WTC11 (cell line): Measurements from ENCODE around the gene MRPS34. TPM values are rescaled to one million over a fixed set of nuclear protein-coding genes. Genes with fewer than 3 reads are reported as not detected.

Experiments used
- ATAC-seq: fragments of 200-7000 bp; cut with Tn5 transposase; 2 replicates; pipeline ENCODE4 v1.10.0; 2021; ENCODE audit warnings: mild to moderate bottlenecking, moderate library complexity
- CTCF ChIA-PET: fragments of 300-600 bp; sonication (Branson Sonifier 250); formaldehyde crosslinking; loops from one replicate; lab custom pipeline; 2021; ENCODE audit warnings: antibody characterized with exemption; lab: Charles Lee
- POLR2A ChIA-PET: fragments of 350-600 bp; sonication (Branson Sonifier 250); formaldehyde crosslinking; loops from one replicate; lab custom pipeline; 2021; ENCODE audit warnings: antibody characterized with exemption; lab: Charles Lee
- DNase-seq: peaks from one replicate; pipeline ENCODE4 v3.0.0; 2021; ENCODE audit warnings: low spot score
- H3K27ac Mint-ChIP-seq: 2 replicates; pipeline ENCODE4 v1.8.0; 2021; ENCODE audit warnings: mixed read lengths
- H3K27me3 Mint-ChIP-seq: 2 replicates; pipeline ENCODE4 v1.8.0; 2021; ENCODE audit warnings: low read depth, mild to moderate bottlenecking, moderate library complexity, mixed read lengths
- H3K36me3 Mint-ChIP-seq: 2 replicates; pipeline ENCODE4 v1.8.0; 2021; ENCODE audit warnings: mixed read lengths
- H3K4me1 Mint-ChIP-seq: 2 replicates; pipeline ENCODE4 v1.8.0; 2022; ENCODE audit warnings: mixed read lengths
- H3K4me3 Mint-ChIP-seq: 2 replicates; pipeline ENCODE4 v1.8.0; 2021; ENCODE audit warnings: mild to moderate bottlenecking, moderate library complexity, mixed read lengths
- H3K9me3 Mint-ChIP-seq: 2 replicates; pipeline ENCODE4 v1.8.0; 2021; ENCODE audit warnings: mixed read lengths
- CBFB ChIP-seq: sonication (generic); formaldehyde crosslinking; IDR thresholded peaks from 2 replicates; pipeline ENCODE4 v1.8.1; 2022; ENCODE audit warnings: mild to moderate bottlenecking, low read depth, missing genetic modification reagents
- ETV6 ChIP-seq: sonication (generic); formaldehyde crosslinking; IDR thresholded peaks from 2 replicates; pipeline ENCODE4 v1.8.1; 2022; ENCODE audit warnings: mild to moderate bottlenecking, missing genetic modification reagents
- GABPB1 ChIP-seq: sonication (generic); formaldehyde crosslinking; IDR thresholded peaks from 2 replicates; pipeline ENCODE4 v1.8.1; 2023; ENCODE audit warnings: mild to moderate bottlenecking, missing genetic modification reagents
- NFE2L1 ChIP-seq: sonication (generic); formaldehyde crosslinking; IDR thresholded peaks from 2 replicates; pipeline ENCODE4 v1.8.1; 2023; ENCODE audit warnings: missing genetic modification reagents
- NFYB ChIP-seq: sonication (generic); formaldehyde crosslinking; conservative IDR thresholded peaks from 2 replicates; pipeline ENCODE4 v1.8.0; 2022; ENCODE audit warnings: low read depth, missing genetic modification reagents
- NR1H2 ChIP-seq: sonication (generic); formaldehyde crosslinking; IDR thresholded peaks from 2 replicates; pipeline ENCODE4 v1.9.0; 2021; ENCODE audit warnings: mild to moderate bottlenecking, moderate library complexity, missing genetic modification reagents
- RORB ChIP-seq: fragments of 250-450 bp; sonication (Bioruptor Pico); IDR thresholded peaks from 2 replicates; pipeline ENCODE4 v1.9.0; 2021; ENCODE audit warnings: mild to moderate bottlenecking
- SMAD4 ChIP-seq: sonication (generic); formaldehyde crosslinking; IDR thresholded peaks from 2 replicates; pipeline ENCODE4 v1.8.0; 2022; ENCODE audit warnings: mild to moderate bottlenecking, missing genetic modification reagents
- ZNF121 ChIP-seq: sonication (generic); formaldehyde crosslinking; IDR thresholded peaks from 2 replicates; pipeline ENCODE4 v1.8.0; 2023; ENCODE audit warnings: missing genetic modification reagents
- total RNA-seq: library from RNA; stranded (reverse); gene quantifications from 3 replicates; pipeline ENCODE4 v1.2.3, GENCODE V29; 2021
- TF ChIP-seq, protein P1 (sequence below): fragments of 250-450 bp; sonication (Bioruptor Pico); IDR thresholded peaks from 2 replicates; pipeline ENCODE4 v1.9.0; 2021; ENCODE audit warnings: moderate library complexity, mild to moderate bottlenecking, inconsistent platforms, borderline replicate concordance
- TF ChIP-seq, protein P2 (sequence below): fragments of 250-450 bp; sonication (Bioruptor Pico); IDR thresholded peaks from 2 replicates; pipeline ENCODE4 v2.1.2; 2022; ENCODE audit warnings: mild to moderate bottlenecking, moderate library complexity
- TF ChIP-seq, protein P3 (sequence below): sonication (generic); formaldehyde crosslinking; IDR thresholded peaks from 2 replicates; pipeline ENCODE4 v1.8.0; 2023; ENCODE audit warnings: mild to moderate bottlenecking, missing genetic modification reagents
- TF ChIP-seq, protein P4 (sequence below): sonication (generic); formaldehyde crosslinking; IDR thresholded peaks from 2 replicates; pipeline ENCODE4 v1.8.1; 2022; ENCODE audit warnings: low read depth, missing genetic modification reagents, borderline replicate concordance
- TF ChIP-seq, protein P5 (sequence below): fragments of 250-450 bp; sonication (Bioruptor Pico); IDR thresholded peaks from 2 replicates; pipeline ENCODE4 v1.9.0; 2021; ENCODE audit warnings: mild to moderate bottlenecking, borderline replicate concordance
- TF ChIP-seq, protein P6 (sequence below): sonication (generic); formaldehyde crosslinking; IDR thresholded peaks from 2 replicates; pipeline ENCODE4 v1.8.1; 2023; ENCODE audit warnings: mild to moderate bottlenecking, missing genetic modification reagents
- TF ChIP-seq, protein P7 (sequence below): sonication (generic); formaldehyde crosslinking; IDR thresholded peaks from 2 replicates; pipeline ENCODE4 v1.8.0; 2022; ENCODE audit warnings: mild to moderate bottlenecking, missing genetic modification reagents

Gene MRPS34
- total RNA-seq, 1 experiment from 2014 or later: 258 TPM

DNA sequence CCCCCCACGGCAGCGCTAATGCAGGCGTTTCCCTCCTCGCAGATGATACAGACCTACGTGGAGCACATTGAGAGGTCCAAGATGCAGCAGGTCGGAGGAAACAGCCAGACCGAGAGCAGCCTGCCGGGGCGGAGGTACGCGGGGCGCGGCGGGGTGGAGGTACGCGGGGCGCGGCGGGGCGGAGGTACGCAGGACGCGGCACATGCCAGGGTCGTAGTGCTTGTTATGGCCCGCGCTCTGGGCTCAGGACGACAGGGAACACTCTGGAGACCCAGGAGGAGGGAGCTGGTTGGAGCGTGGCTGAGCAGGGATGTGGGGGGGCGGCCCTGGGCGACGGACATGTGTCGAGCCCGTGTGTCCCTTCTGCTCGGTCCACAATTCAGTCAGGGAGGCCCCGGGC is 43.5 kb downstream of the MRPS34 start (continued):
- TF ChIP-seq, protein P1, sequence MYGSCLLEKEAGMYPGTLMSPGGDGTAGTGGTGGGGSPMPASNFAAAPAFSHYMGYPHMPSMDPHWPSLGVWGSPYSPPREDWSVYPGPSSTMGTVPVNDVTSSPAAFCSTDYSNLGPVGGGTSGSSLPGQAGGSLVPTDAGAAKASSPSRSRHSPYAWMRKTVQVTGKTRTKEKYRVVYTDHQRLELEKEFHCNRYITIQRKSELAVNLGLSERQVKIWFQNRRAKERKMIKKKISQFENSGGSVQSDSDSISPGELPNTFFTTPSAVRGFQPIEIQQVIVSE: no peak
- no peak for TF ChIP-seq NFYB (CRISPR knock-in tag)
- TF ChIP-seq, protein P2, sequence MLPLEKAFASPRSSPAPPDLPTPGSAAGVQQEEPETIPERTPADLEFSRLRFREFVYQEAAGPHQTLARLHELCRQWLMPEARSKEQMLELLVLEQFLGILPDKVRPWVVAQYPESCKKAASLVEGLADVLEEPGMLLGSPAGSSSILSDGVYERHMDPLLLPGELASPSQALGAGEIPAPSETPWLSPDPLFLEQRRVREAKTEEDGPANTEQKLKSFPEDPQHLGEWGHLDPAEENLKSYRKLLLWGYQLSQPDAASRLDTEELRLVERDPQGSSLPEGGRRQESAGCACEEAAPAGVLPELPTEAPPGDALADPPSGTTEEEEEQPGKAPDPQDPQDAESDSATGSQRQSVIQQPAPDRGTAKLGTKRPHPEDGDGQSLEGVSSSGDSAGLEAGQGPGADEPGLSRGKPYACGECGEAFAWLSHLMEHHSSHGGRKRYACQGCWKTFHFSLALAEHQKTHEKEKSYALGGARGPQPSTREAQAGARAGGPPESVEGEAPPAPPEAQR (CRISPR knock-in tag): no peak
- TF ChIP-seq, all 79 proteins: peak for 0

DNA sequence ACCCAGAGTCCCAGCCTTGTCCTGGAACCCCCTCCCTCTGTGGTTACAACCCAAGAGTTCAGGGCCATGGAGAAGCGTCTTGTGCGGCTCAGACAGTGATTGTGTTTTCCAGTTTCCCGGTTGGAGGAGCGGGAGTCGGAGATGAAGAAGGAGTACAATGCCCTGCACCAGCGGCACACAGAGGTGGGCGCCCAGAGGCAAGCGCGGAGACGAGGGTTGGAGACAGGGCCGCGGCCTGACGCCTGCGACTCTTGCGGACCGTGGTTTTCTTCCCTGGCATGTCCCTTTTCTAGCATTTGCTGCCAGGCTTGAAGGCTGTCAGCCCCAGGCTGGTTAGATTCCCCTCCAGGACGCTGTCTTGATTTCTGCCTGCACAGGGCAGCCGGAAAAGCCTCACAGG is 43.9 kb downstream of the MRPS34 start:
- DNase-seq (no peak), ATAC-seq (no peak)
- Mint-ChIP-seq H3K27me3 (no peaks in the 10 kb centered on the region), H3K27ac (peak overlapping the region; percentile 78), H3K9me3 (no peaks in the 10 kb centered on the region), H3K4me3 (no peak overlapping the region), H3K36me3 (peaks cover 7% of the 10 kb centered on the region), H3K4me1 (no peaks in the 10 kb centered on the region)
- TF ChIP-seq, protein P3, sequence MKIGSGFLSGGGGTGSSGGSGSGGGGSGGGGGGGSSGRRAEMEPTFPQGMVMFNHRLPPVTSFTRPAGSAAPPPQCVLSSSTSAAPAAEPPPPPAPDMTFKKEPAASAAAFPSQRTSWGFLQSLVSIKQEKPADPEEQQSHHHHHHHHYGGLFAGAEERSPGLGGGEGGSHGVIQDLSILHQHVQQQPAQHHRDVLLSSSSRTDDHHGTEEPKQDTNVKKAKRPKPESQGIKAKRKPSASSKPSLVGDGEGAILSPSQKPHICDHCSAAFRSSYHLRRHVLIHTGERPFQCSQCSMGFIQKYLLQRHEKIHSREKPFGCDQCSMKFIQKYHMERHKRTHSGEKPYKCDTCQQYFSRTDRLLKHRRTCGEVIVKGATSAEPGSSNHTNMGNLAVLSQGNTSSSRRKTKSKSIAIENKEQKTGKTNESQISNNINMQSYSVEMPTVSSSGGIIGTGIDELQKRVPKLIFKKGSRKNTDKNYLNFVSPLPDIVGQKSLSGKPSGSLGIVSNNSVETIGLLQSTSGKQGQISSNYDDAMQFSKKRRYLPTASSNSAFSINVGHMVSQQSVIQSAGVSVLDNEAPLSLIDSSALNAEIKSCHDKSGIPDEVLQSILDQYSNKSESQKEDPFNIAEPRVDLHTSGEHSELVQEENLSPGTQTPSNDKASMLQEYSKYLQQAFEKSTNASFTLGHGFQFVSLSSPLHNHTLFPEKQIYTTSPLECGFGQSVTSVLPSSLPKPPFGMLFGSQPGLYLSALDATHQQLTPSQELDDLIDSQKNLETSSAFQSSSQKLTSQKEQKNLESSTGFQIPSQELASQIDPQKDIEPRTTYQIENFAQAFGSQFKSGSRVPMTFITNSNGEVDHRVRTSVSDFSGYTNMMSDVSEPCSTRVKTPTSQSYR (CRISPR knock-in tag): no peak
- TF ChIP-seq, protein P4, sequence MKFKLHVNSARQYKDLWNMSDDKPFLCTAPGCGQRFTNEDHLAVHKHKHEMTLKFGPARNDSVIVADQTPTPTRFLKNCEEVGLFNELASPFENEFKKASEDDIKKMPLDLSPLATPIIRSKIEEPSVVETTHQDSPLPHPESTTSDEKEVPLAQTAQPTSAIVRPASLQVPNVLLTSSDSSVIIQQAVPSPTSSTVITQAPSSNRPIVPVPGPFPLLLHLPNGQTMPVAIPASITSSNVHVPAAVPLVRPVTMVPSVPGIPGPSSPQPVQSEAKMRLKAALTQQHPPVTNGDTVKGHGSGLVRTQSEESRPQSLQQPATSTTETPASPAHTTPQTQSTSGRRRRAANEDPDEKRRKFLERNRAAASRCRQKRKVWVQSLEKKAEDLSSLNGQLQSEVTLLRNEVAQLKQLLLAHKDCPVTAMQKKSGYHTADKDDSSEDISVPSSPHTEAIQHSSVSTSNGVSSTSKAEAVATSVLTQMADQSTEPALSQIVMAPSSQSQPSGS (CRISPR knock-in tag): no peak
- TF ChIP-seq RORB (no peak), NR1H2 (CRISPR knock-in tag) (no peak), CBFB (CRISPR knock-in tag) (no peak), NFE2L1 (CRISPR knock-in tag) (no peak), SMAD4 (CRISPR knock-in tag) (no peak), ZNF121 (no peak), ETV6 (CRISPR knock-in tag) (no peak), GABPB1 (CRISPR knock-in tag) (no peak)
- TF ChIP-seq, protein P5, sequence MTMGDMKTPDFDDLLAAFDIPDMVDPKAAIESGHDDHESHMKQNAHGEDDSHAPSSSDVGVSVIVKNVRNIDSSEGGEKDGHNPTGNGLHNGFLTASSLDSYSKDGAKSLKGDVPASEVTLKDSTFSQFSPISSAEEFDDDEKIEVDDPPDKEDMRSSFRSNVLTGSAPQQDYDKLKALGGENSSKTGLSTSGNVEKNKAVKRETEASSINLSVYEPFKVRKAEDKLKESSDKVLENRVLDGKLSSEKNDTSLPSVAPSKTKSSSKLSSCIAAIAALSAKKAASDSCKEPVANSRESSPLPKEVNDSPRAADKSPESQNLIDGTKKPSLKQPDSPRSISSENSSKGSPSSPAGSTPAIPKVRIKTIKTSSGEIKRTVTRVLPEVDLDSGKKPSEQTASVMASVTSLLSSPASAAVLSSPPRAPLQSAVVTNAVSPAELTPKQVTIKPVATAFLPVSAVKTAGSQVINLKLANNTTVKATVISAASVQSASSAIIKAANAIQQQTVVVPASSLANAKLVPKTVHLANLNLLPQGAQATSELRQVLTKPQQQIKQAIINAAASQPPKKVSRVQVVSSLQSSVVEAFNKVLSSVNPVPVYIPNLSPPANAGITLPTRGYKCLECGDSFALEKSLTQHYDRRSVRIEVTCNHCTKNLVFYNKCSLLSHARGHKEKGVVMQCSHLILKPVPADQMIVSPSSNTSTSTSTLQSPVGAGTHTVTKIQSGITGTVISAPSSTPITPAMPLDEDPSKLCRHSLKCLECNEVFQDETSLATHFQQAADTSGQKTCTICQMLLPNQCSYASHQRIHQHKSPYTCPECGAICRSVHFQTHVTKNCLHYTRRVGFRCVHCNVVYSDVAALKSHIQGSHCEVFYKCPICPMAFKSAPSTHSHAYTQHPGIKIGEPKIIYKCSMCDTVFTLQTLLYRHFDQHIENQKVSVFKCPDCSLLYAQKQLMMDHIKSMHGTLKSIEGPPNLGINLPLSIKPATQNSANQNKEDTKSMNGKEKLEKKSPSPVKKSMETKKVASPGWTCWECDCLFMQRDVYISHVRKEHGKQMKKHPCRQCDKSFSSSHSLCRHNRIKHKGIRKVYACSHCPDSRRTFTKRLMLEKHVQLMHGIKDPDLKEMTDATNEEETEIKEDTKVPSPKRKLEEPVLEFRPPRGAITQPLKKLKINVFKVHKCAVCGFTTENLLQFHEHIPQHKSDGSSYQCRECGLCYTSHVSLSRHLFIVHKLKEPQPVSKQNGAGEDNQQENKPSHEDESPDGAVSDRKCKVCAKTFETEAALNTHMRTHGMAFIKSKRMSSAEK (CRISPR knock-in tag): no peak
- TF ChIP-seq, protein P6, sequence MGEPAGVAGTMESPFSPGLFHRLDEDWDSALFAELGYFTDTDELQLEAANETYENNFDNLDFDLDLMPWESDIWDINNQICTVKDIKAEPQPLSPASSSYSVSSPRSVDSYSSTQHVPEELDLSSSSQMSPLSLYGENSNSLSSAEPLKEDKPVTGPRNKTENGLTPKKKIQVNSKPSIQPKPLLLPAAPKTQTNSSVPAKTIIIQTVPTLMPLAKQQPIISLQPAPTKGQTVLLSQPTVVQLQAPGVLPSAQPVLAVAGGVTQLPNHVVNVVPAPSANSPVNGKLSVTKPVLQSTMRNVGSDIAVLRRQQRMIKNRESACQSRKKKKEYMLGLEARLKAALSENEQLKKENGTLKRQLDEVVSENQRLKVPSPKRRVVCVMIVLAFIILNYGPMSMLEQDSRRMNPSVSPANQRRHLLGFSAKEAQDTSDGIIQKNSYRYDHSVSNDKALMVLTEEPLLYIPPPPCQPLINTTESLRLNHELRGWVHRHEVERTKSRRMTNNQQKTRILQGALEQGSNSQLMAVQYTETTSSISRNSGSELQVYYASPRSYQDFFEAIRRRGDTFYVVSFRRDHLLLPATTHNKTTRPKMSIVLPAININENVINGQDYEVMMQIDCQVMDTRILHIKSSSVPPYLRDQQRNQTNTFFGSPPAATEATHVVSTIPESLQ (CRISPR knock-in tag): no peak
- TF ChIP-seq, protein P7, sequence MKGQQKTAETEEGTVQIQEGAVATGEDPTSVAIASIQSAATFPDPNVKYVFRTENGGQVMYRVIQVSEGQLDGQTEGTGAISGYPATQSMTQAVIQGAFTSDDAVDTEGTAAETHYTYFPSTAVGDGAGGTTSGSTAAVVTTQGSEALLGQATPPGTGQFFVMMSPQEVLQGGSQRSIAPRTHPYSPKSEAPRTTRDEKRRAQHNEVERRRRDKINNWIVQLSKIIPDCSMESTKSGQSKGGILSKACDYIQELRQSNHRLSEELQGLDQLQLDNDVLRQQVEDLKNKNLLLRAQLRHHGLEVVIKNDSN (CRISPR knock-in tag): no peak
- ChIA-PET CTCF (no interaction called here), POLR2A (no interaction called here)
